ENCODE data around the gene NUP35. TPM values are rescaled to one million over a fixed set of nuclear protein-coding genes. Genes with fewer than 3 reads are reported as not detected.

The NUP35 gene
- 10 to 100 TPM; 10.5 to 14.0 (median 12.7) TPM for total RNA-seq
- 28.7 TPM for total RNA-seq (2013)

GRCh38 chr2:183124222-183124956 is at the start of gene NUP35:
NUP35 (plus strand) TSS chr2:183124443; CDS start chr2:183124458, 15 bp downstream.
- no peaks in the 10 kb centered on the region for H3K9me3 Mint-ChIP-seq
- ATAC-seq (peak; percentile 92 to 97 (median 96)), DNase-seq (peak; percentile 79 to 92)
- H3K4me1 Mint-ChIP-seq: peaks cover 15 to 26% of the 10 kb centered on the region in 2 donors
- no peak for TF ChIP-seq CTCF (IDR thresholded peaks at IDR 0.05)
- peak within 1 kb of the TSS; percentile 90 to 91 for H3K27ac Mint-ChIP-seq
- peaks cover 18 to 36% of the 10 kb centered on the region in 2 donors for H3K27me3 Mint-ChIP-seq (ENCODE audit: low read depth in 2 of 2)
- H3K4me3 Mint-ChIP-seq: peak within 1 kb of the TSS; percentile 95
- H3K4me1 ChIP-seq (ENCODE audit: control insufficient read depth, insufficient read depth, low read length): peaks cover 11% of the 10 kb centered on the region
- no peaks in the 10 kb centered on the region for H3K27me3 ChIP-seq (ENCODE audit: control insufficient read depth, insufficient read depth, low read length)
- H3K27ac ChIP-seq (ENCODE audit: low read length): peak within 1 kb of the TSS; percentile 86
- under 1% methylated on average over 43 of the region's 43 CpGs for WGBS (ENCODE audit: insufficient coverage)
- intact Hi-C loops (cut with micrococcal nuclease): loop anchor here (1.0 to 5.0 kb wide), 3 partner anchors 46 to 407 kb away; partner anchors contain the start of genes DNAJC10, DUSP19 and NCKAP1
- H3K36me3 Mint-ChIP-seq: no peaks in the 10 kb centered on the region
- peaks cover 2% of the 10 kb centered on the region for H3K36me3 ChIP-seq (ENCODE audit: control insufficient read depth, insufficient read depth, low read length)
- H3K4me3 ChIP-seq (ENCODE audit: low read length): peak within 1 kb of the TSS; percentile 82
- H3K9me3 ChIP-seq (ENCODE audit: control insufficient read depth, insufficient read depth, low read length): no peaks in the 10 kb centered on the region

- Histone ChIP-seq H3K36me3 (ENCODE audit: control insufficient read depth, insufficient read depth, low read length) (no peaks in the 10 kb centered on the region), H3K27me3 (ENCODE audit: control insufficient read depth, insufficient read depth, low read length) (peaks cover 4% of the 10 kb centered on the region), H3K4me1 (ENCODE audit: control insufficient read depth, insufficient read depth, low read length) (peaks cover 5% of the 10 kb centered on the region), H3K27ac (ENCODE audit: low read length) (no peak overlapping the region), H3K4me3 (ENCODE audit: low read length) (peak overlapping the region; percentile 70), H3K9me3 (ENCODE audit: control insufficient read depth, insufficient read depth, low read length) (no peaks in the 10 kb centered on the region)
- no peaks in the 10 kb centered on the region for H3K27me3 Mint-ChIP-seq (ENCODE audit: low read depth in 2 of 2)
- DNase-seq: no peak
- 0% methylated on average over 6 of the region's 8 CpGs for WGBS (ENCODE audit: insufficient coverage)
- peak overlapping the region; percentile 75 to 83 for H3K27ac Mint-ChIP-seq
- TF ChIP-seq CTCF (IDR thresholded peaks at IDR 0.05): no peak
- H3K4me3 Mint-ChIP-seq: peak overlapping the region; percentile 96
- H3K4me1 Mint-ChIP-seq: peaks cover 14 to 15% of the 10 kb centered on the region in 2 donors
- intact Hi-C loops (cut with micrococcal nuclease): loop anchor here (1.0 kb wide), 1 partner anchor 46 kb away; the partner anchor contains the start of gene NUP35
- no peaks in the 10 kb centered on the region for H3K36me3 Mint-ChIP-seq
- peak; percentile 42 to 59 (median 42) for ATAC-seq
- H3K9me3 Mint-ChIP-seq: no peaks in the 10 kb centered on the region
Measured at GRCh38 chr2:183078163-183078463, 46.1 kb upstream of the NUP35 start.

- peaks cover 14 to 15% of the 10 kb centered on the region in 2 donors for H3K4me1 Mint-ChIP-seq
- ATAC-seq (peak; percentile 75 to 89 (median 84)), DNase-seq (peak; percentile 78 to 89)
- Histone ChIP-seq H3K9me3 (ENCODE audit: control insufficient read depth, insufficient read depth, low read length) (no peaks in the 10 kb centered on the region), H3K27me3 (ENCODE audit: control insufficient read depth, insufficient read depth, low read length) (peaks cover 4% of the 10 kb centered on the region), H3K27ac (ENCODE audit: low read length) (no peak within 1 kb of the TSS), H3K4me1 (ENCODE audit: control insufficient read depth, insufficient read depth, low read length) (peaks cover 5% of the 10 kb centered on the region), H3K36me3 (ENCODE audit: control insufficient read depth, insufficient read depth, low read length) (no peaks in the 10 kb centered on the region), H3K4me3 (ENCODE audit: low read length) (peak within 1 kb of the TSS; percentile 70)
- intact Hi-C loops (cut with micrococcal nuclease): loop anchor here (1.0 kb wide), 1 partner anchor 46 kb away; the partner anchor contains the start of gene NUP35
- WGBS (ENCODE audit: insufficient coverage): 1% methylated on average over 20 of the region's 20 CpGs
- no peak for TF ChIP-seq CTCF (IDR thresholded peaks at IDR 0.05)
- H3K36me3 Mint-ChIP-seq: no peaks in the 10 kb centered on the region
- no peaks in the 10 kb centered on the region for H3K27me3 Mint-ChIP-seq (ENCODE audit: low read depth in 2 of 2)
- no peaks in the 10 kb centered on the region for H3K9me3 Mint-ChIP-seq
- peak within 1 kb of the TSS; percentile 96 for H3K4me3 Mint-ChIP-seq
- H3K27ac Mint-ChIP-seq: peak within 1 kb of the TSS; percentile 75 to 83
Measured at GRCh38 chr2:183078464-183079138, 45.6 kb upstream of the NUP35 start, which contains the start of gene DUSP19. DUSP19 (plus strand) TSS chr2:183078747; CDS start chr2:183078934, 187 bp downstream.
